Natural killer cell treated with Interleukin-12 subunit alpha and Interleukin-12 subunit beta and Interleukin-15 and Interleukin-18, amount 100 ng/mL, for 72 hours (primary cell): Measurements from ENCODE around the gene CEACAM3. TPM values are rescaled to one million over a fixed set of nuclear protein-coding genes. Genes with fewer than 3 reads are reported as not detected.
"Not testable (repeated sequence)": the region's sequence is repeated elsewhere in the genome, so short reads cannot be mapped to it uniquely, and the experiment has no call there.

Experiments used
- ATAC-seq, 2 donors: fragments of 150-1000 bp; cut with Tn5 transposase in 1 of 2; sonication (Bioruptor Pico), chemical (Tn5 transposase) in 1 of 2; 2 replicates each; pipeline ENCODE4 v1.10.0; 2021
- DNase-seq: peaks from one replicate; pipeline ENCODE4 v3.0.0; 2022; ENCODE audit warnings: low spot score
- H3K27ac Mint-ChIP-seq, 2 donors: 1 replicate in 1 of 2; 2 replicates in 1 of 2; pipeline ENCODE4 v1.8.0; 2022; ENCODE audit warnings: mixed read lengths in 2 of 2, mild to moderate bottlenecking in 1 of 2, moderate library complexity in 1 of 2
- H3K27me3 Mint-ChIP-seq, 2 donors: 1 replicate in 1 of 2; 2 replicates in 1 of 2; pipeline ENCODE4 v1.8.0; 2022; ENCODE audit warnings: mixed read lengths in 2 of 2
- H3K36me3 Mint-ChIP-seq: one replicate; pipeline ENCODE4 v1.8.0; 2022; ENCODE audit warnings: mixed read lengths
- H3K4me1 Mint-ChIP-seq, 2 donors: 1 replicate in 1 of 2; 2 replicates in 1 of 2; pipeline ENCODE4 v1.8.0; 2022; ENCODE audit warnings: low read depth in 2 of 2, mixed read lengths in 2 of 2, mild to moderate bottlenecking in 1 of 2
- H3K4me3 Mint-ChIP-seq: one replicate; pipeline ENCODE4 v1.8.0; 2022; ENCODE audit warnings: mixed read lengths
- H3K9me3 Mint-ChIP-seq: 2 replicates; pipeline ENCODE4 v1.8.0; 2022; ENCODE audit warnings: mixed read lengths
- total RNA-seq, 2 donors: library from RNA; stranded (reverse); gene quantifications; one replicate each; pipeline ENCODE4 v1.2.3, GENCODE V29; 2022

Gene CEACAM3
- total RNA-seq, result not detected

DNA sequence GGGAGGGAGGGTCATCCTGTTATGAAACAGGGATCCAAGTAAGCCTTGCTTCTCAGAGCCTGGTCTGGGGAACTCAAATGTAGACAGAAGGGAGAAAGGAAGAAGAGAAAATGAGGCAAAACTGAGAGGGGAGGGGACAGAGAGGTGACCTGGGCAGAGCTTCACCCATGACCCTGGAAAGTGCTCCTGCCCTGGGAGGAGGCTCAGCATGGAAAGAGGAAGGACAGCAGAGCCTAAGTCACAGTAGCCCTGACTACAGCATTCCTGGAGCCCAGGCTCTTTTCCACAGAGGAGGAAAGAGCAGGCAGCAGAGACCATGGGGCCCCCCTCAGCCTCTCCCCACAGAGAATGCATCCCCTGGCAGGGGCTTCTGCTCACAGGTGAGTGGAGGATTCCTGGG, at the start of gene CEACAM3:
Gene CEACAM3, plus strand, starts transcription at position 226 of the 400 bp plus-strand sequence. Its CDS starts 91 bp downstream, at position 317.
- peak within 1 kb of the TSS; percentile 11 to 29 for H3K27ac Mint-ChIP-seq
- peaks cover 14 to 22% of the 10 kb centered on the region in 2 donors for H3K4me1 Mint-ChIP-seq
- H3K27me3 Mint-ChIP-seq, result peaks cover 18 to 32% of the 10 kb centered on the region in 2 donors
- no peaks in the 10 kb centered on the region for H3K36me3 Mint-ChIP-seq
- no peak for ATAC-seq
- peak within 1 kb of the TSS; percentile 42 for H3K4me3 Mint-ChIP-seq
- H3K9me3 Mint-ChIP-seq, result no peaks in the 10 kb centered on the region
- DNase-seq, result peak; percentile 46

DNA sequence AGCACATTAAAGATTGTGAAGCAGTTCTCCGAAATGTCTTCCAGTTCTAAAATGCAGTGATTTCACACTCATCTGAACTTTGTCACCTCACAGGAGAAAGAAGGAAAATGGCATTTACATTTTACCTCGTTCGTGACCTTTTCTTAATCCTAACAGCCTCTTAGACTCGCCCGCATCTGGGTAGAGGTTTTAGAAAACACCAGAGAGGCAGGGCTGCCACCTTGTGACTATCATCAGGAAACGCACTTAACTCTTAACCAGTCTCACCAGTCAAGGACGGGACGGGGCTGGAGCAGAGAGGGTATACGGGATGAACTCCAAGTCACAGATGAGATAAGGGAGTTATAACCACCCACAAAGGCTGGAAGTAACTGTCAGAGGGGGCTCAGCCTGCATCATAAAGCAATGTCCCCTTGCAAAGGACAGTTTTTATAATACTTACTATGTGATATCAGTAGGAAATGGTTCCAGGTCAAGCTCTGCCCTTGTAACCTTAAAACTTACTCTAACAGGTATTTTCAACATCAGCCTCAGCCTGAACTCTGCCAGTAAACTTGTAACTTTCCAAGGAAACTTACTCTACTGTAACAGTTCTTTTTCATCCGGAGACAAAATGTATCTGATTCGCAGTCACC, 49.7 kb upstream of the CEACAM3 start:
- no peaks in the 10 kb centered on the region for H3K36me3 Mint-ChIP-seq
- H3K4me1 Mint-ChIP-seq, result peaks cover 0 to 5% of the 10 kb centered on the region in 2 donors

DNA sequence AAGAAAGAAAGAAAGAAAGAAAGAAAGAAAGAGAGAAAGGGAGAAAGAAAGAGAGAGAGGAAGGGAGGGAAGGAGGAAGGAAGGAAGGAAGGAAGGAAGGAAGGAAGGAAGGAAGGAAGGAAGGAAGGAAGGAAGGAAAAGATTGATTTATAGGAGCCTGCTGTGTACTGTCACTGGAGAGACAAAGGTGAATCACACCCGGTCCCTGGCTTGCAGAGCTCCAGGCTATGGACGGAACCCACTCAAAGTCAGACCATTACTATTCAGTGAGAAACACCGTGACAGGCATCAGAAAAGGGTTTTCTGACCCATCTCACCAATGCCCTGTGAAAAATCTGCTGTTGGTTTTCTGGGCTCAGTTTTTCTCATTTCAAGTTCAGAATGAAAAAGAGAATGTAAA, 48.4 kb upstream of the CEACAM3 start:
- H3K9me3 Mint-ChIP-seq, result no peaks in the 10 kb centered on the region
- no peak overlapping the region for H3K27ac Mint-ChIP-seq
- no peaks in the 10 kb centered on the region for H3K36me3 Mint-ChIP-seq
- H3K27me3 Mint-ChIP-seq, result peaks cover 39 to 65% of the 10 kb centered on the region in 2 donors
- no peak overlapping the region for H3K4me3 Mint-ChIP-seq
- DNase-seq, result no peak
- H3K4me1 Mint-ChIP-seq, result peaks cover 0 to 5% of the 10 kb centered on the region in 2 donors
- no peak for ATAC-seq

More for the DNA sequence above, 49.7 kb upstream of the CEACAM3 start:
- Mint-ChIP-seq H3K4me3 (no peak overlapping the region), H3K27ac (no peak overlapping the region), H3K27me3 (peaks cover 33 to 52% of the 10 kb centered on the region in 2 donors), H3K9me3 (no peaks in the 10 kb centered on the region)
- DNase-seq (no peak), ATAC-seq (peak; percentile 58 to 65)

DNA sequence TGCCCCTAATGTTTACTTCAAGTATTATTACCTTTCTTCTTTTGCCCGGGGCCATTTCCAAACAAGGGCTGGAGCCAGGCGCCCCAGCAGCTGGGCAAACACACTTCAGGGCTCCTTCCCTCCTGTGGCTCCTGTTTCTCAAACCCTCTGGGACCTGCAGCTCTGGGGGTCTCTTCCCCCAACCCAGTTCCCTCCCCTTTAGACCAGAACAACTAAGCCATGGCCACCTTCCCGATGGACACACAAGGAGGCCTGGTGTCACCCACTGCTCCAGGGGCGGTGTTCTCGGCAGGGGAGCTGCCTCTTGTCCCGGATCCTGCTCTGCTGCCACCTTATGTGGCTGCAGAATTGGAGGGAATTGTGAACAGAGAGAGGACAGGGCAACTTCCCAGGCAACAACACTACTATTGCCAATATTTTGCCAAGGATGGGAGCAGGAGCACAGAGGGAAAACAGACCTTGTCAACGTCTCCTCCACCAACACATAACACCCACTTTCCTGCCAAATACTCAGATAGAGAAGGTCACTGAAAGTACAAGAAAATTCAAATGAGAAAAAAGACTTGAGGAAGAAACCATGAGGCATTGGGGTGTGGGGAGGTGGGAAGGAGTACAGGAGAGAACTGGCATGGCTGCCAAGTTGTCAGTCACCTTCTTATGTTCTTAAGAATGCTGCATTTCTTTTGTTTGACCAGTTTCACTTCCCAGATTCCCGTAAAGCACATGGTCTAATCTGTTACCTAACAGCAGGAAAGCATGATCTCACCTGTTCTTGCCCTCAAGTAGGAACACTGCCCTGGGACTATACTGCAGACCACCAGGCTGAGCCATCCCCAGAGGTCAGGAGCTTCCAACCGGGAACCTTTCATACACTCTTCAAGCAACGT, 45.9 kb upstream of the CEACAM3 start:
- H3K4me3 Mint-ChIP-seq, H3K4me1 Mint-ChIP-seq, H3K27ac Mint-ChIP-seq, H3K36me3 Mint-ChIP-seq, H3K9me3 Mint-ChIP-seq, ATAC-seq, DNase-seq: not testable (repeated sequence)
- peaks cover 34 to 65% of the 10 kb centered on the region in 2 donors for H3K27me3 Mint-ChIP-seq

DNA sequence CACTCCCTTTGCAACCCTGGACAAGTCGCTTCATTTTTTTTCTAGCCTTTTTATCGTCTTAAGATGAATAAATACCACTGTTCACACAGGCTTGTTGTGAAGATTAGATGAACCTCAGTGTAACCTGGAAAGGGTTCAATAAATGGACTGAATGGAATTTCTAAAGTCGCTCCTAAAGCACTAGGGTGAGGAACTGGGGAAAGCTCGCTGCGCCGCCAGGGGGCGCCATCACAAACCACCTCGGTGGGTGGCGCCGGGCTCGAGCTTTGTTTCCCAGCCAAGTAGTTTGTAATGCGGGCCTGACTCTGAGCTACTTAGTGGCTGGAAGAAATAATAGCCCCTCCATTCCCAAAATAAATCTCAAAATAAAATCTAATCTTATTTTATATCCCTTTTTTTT, 43.2 kb upstream of the CEACAM3 start:
- ATAC-seq, result no peak
- Mint-ChIP-seq H3K4me3 (no peak overlapping the region), H3K9me3 (no peaks in the 10 kb centered on the region), H3K27ac (no peak overlapping the region), H3K4me1 (peaks cover 4 to 5% of the 10 kb centered on the region in 2 donors), H3K36me3 (no peaks in the 10 kb centered on the region), H3K27me3 (peaks cover 19 to 43% of the 10 kb centered on the region in 2 donors)
- peak; percentile 71 for DNase-seq

DNA sequence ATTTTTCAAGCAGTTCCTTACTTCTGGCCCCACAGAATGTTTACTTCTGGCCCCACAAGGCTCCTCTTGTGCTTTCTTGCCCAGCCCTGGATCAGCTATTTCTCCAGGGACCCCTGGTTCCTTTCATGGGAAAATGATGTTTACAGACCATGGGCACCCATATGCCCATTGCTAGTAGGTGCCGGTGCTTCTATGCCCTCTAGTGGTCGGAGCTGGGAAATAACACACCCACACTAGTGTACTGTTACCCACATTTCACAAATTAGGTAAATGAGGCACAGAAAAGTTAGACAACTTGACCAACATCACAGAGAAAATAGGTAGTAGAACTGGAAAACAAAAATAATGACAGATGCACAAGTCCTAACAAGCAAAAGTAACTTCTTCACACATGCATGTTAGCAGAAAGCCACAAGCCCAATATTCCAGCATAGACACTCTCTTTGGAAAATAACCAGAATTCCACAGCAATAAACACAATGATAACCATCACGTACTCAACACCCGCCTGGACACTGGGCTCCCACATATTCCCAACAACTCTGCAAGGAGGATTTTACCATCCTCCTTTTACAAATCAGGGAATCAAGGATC, 42.4 kb upstream of the CEACAM3 start:
- ATAC-seq, result peak; percentile 75 to 82
- no peak overlapping the region for H3K27ac Mint-ChIP-seq
- no peak for DNase-seq
- peaks cover 18 to 37% of the 10 kb centered on the region in 2 donors for H3K27me3 Mint-ChIP-seq
- H3K36me3 Mint-ChIP-seq, result no peaks in the 10 kb centered on the region
- H3K9me3 Mint-ChIP-seq, result no peaks in the 10 kb centered on the region
- H3K4me1 Mint-ChIP-seq, result peaks cover 4 to 5% of the 10 kb centered on the region in 2 donors
- no peak overlapping the region for H3K4me3 Mint-ChIP-seq

DNA sequence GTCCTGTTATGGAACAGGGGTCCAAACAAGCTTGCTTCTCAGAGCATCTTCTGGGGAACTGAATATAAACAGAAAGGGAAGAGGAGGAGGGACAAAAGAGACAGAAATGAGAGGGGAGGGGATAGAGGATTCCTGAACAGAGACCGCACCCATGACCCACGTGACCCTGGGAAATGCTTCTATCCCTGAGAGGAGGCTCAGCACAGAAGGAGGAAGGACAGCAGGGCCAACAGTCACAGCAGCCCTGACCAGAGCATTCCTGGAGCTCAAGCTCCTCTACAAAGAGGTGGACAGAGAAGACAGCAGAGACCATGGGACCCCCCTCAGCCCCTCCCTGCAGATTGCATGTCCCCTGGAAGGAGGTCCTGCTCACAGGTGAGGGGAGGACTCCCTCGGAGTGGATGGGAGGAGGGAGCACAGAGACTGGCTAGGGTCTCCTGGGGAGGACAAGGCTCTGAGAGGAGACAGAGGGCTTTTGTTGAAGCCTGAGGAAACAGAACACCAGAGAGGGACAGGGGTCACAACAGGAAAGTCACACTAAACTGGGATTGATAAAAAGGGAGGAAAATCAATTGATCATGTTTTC, 41.0 kb upstream of the CEACAM3 start, which contains the start of gene CEACAM6:
Gene CEACAM6, plus strand, starts transcription at position 203 of the 586 bp plus-strand sequence. Its CDS starts 109 bp downstream, at position 312.
- DNase-seq (no peak), ATAC-seq (no peak)
- H3K4me1 Mint-ChIP-seq, result peaks cover 4 to 5% of the 10 kb centered on the region in 2 donors
- no peak within 1 kb of the TSS for H3K4me3 Mint-ChIP-seq
- peaks cover 27 to 47% of the 10 kb centered on the region in 2 donors for H3K27me3 Mint-ChIP-seq
- H3K27ac Mint-ChIP-seq, result no peak within 1 kb of the TSS
- H3K9me3 Mint-ChIP-seq, result no peaks in the 10 kb centered on the region
- H3K36me3 Mint-ChIP-seq, result no peaks in the 10 kb centered on the region

DNA sequence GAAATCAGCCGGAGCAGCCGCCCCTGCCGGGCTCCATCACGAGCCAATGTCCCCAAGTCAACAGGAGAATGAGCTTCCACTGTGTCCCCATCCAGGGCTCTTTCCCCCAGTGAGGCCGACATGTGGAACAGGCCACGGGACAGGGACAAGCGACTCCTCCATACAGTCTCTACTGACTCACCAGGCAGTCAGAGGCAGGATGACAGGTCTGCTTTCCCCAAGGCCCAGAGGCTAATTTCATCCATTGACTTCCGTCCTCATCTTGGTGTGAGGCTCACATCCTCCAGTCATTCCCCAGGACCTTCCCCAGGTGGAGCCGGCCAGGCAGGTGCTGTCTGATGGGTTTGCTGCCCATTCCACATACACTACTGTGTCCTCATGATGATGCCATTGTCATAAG, 37.5 kb upstream of the CEACAM3 start:
- no peak for DNase-seq
- Mint-ChIP-seq H3K27ac (no peak overlapping the region), H3K4me3 (no peak overlapping the region), H3K36me3 (no peaks in the 10 kb centered on the region), H3K9me3 (no peaks in the 10 kb centered on the region), H3K4me1 (peaks cover 2% of the 10 kb centered on the region in 2 donors), H3K27me3 (peaks cover 37 to 39% of the 10 kb centered on the region in 2 donors)
- no peak for ATAC-seq

DNA sequence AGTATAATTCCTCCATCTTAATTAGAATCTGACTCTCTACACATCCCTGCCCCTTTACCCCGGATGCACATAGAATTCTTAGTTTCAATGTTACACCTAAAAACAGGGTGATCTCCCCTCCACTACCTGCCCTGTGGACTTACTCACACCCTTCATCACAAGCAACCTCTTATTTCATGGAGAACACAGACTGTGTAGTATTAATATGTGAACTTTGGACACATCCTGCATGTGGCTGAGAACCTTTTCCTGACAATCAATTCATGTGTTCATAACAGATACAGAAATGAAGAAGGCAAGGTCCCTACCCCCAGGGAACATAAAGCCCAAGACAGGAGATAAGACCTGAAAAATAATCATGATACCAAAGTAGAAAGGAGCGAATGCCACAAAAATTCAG, 29.3 kb upstream of the CEACAM3 start:
- H3K4me1 Mint-ChIP-seq, result no peaks in the 10 kb centered on the region
- no peak for DNase-seq

DNA sequence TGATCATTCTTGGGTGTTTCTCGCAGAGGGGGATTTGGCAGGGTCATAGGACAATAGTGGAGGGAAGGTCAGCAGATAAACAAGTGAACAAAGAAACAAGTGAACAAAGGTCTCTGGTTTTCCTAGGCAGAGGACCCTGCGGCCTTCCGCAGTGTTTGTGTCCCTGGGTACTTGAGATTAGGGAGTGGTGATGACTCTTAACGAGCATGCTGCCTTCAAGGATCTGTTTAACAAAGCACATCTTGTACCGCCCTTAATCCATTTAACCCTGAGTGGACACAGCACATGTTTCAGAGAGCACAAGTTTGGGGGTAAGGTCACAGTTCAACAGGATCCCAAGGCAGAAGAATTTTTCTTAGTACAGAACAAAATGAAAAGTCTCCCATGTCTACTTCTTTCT, 28.3 kb upstream of the CEACAM3 start:
- not testable (repeated sequence) for H3K4me1 Mint-ChIP-seq, H3K27ac Mint-ChIP-seq, H3K4me3 Mint-ChIP-seq, H3K36me3 Mint-ChIP-seq, H3K9me3 Mint-ChIP-seq, ATAC-seq, DNase-seq
- H3K27me3 Mint-ChIP-seq, result peaks cover 24 to 54% of the 10 kb centered on the region in 2 donors

More for the DNA sequence above, 29.3 kb upstream of the CEACAM3 start:
- no peak overlapping the region for H3K4me3 Mint-ChIP-seq
- H3K9me3 Mint-ChIP-seq, result no peaks in the 10 kb centered on the region
- peaks cover 29 to 55% of the 10 kb centered on the region in 2 donors for H3K27me3 Mint-ChIP-seq
- H3K36me3 Mint-ChIP-seq, result no peaks in the 10 kb centered on the region
- no peak overlapping the region for H3K27ac Mint-ChIP-seq
- ATAC-seq, result no peak

DNA sequence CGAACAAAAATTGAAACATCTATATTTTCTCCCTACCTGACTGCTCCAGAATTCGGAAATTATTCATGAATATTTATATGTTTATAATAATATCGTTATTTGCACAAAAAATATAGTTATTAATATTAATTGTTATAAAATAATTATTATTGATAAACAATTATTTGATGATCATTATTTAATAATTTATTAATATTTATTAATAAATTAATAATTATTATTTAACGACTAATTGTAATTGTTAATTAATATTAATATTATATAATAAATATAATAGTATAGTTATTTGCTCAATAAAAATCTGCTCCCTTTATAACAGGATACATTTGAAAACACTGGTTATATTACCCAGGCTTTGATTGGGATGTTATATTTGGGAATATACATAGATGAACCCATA, 26.8 kb upstream of the CEACAM3 start:
- Mint-ChIP-seq H3K27ac (no peak overlapping the region), H3K4me1 (no peaks in the 10 kb centered on the region), H3K36me3 (no peaks in the 10 kb centered on the region), H3K4me3 (no peak overlapping the region), H3K9me3 (no peaks in the 10 kb centered on the region), H3K27me3 (peaks cover 36 to 54% of the 10 kb centered on the region in 2 donors)
- ATAC-seq (no peak), DNase-seq (no peak)

DNA sequence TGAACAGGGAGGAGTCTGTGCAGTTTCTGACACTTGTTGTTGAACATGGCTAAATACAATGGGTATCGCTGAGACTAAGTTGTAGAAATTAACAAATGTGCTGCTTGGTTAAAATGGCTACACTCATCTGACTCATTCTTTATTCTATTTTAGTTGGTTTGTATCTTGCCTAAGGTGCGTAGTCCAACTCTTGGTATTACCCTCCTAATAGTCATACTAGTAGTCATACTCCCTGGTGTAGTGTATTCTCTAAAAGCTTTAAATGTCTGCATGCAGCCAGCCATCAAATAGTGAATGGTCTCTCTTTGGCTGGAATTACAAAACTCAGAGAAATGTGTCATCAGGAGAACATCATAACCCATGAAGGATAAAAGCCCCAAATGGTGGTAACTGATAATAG, 25.0 kb upstream of the CEACAM3 start:
- Mint-ChIP-seq H3K4me1 (no peaks in the 10 kb centered on the region), H3K27ac (no peak overlapping the region), H3K4me3 (no peak overlapping the region), H3K27me3 (peaks cover 31 to 38% of the 10 kb centered on the region in 2 donors), H3K9me3 (no peaks in the 10 kb centered on the region), H3K36me3 (no peaks in the 10 kb centered on the region)
- DNase-seq (no peak), ATAC-seq (peak in 1 of 2 donors; percentile 49)

DNA sequence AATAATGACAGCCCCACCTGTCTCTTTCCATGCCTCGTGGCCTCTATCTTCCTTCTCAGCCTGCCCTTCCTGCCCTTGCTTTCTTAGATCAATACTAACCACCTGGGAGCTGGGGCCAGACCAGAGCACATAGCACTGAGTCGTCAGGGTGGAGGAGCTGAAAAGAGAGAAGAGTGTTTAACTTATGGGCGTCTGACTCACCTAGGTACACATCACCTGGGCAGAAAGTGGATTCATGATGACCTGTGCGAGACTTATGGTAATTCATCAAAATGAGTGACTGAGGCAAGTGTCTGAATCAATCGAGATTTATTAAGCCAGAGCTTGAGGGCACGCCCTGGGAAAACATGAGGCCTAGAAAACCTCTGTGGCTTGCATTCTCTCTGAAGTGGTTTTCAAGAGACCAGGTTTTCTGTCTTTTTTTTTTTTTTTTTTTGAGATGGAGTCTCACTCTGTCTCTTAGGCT, 21.8 kb upstream of the CEACAM3 start:
- Mint-ChIP-seq H3K4me1 (no peaks in the 10 kb centered on the region), H3K27ac (no peak overlapping the region), H3K27me3 (peaks cover 32 to 39% of the 10 kb centered on the region in 2 donors), H3K9me3 (no peaks in the 10 kb centered on the region), H3K4me3 (no peak overlapping the region), H3K36me3 (no peaks in the 10 kb centered on the region)
- no peak for DNase-seq
- ATAC-seq, result no peak
